MCF 10A (cell line): ENCODE measurements around the gene WDR27. TPM values are rescaled to one million over a fixed set of nuclear protein-coding genes. Genes with fewer than 3 reads are reported as not detected.

Source experiments
- BruUV-seq: library from RNA; stranded (reverse); fragments of 400-500 nt; replicated peaks from 2 replicates; lab custom pipeline; 2021; lab: Mats Ljungman, UMichigan
- CTCF ChIA-PET: fragments of 300-600 bp; sonication (Branson Sonifier 250); formaldehyde crosslinking; extraction: SDS; loops from one replicate; lab custom pipeline; 2021; ENCODE audit warnings: antibody characterized with exemption, inconsistent platforms; lab: Yijun Ruan, JAX
- POLR2A ChIA-PET: fragments of 300-600, 350-650 bp; sonication (Branson Sonifier 250); formaldehyde crosslinking; extraction: SDS; loops from one replicate; lab custom pipeline; 2020; ENCODE audit warnings: antibody characterized with exemption, inconsistent platforms; lab: Yijun Ruan, JAX
- DNase-seq: peaks from one replicate; pipeline ENCODE4 v3.0.0-alpha.2; 2018; ENCODE audit not compliant: unreplicated experiment
- H3K27ac Mint-ChIP-seq: one replicate; pipeline ENCODE4 v1.8.0; 2022; ENCODE audit warnings: mild to moderate bottlenecking, low read depth, mixed read lengths; ENCODE audit not compliant: unreplicated experiment
- H3K27me3 Mint-ChIP-seq: one replicate; pipeline ENCODE4 v1.8.0; 2022; ENCODE audit warnings: mixed read lengths; ENCODE audit not compliant: insufficient read depth, unreplicated experiment
- H3K36me3 Mint-ChIP-seq: one replicate; pipeline ENCODE4 v1.8.0; 2022; ENCODE audit warnings: mild to moderate bottlenecking, moderate library complexity, mixed read lengths; ENCODE audit not compliant: insufficient read depth, unreplicated experiment
- H3K4me1 Mint-ChIP-seq: one replicate; pipeline ENCODE4 v1.8.0; 2022; ENCODE audit warnings: mixed read lengths; ENCODE audit not compliant: insufficient read depth, unreplicated experiment
- H3K4me3 Mint-ChIP-seq: one replicate; pipeline ENCODE4 v1.8.0; 2022; ENCODE audit warnings: mild to moderate bottlenecking, moderate library complexity, mixed read lengths; ENCODE audit not compliant: unreplicated experiment
- H3K9me3 Mint-ChIP-seq: one replicate; pipeline ENCODE4 v1.8.0; 2022; ENCODE audit warnings: mixed read lengths; ENCODE audit not compliant: unreplicated experiment
- CTCF ChIP-seq: fragments of 200-600 bp; IDR thresholded peaks from one replicate; pipeline ENCODE4 v1.8.0; 2022; ENCODE audit warnings: antibody characterized with exemption, mild to moderate bottlenecking; ENCODE audit not compliant: unreplicated experiment
- intact Hi-C: fragments of 100-400 bp; cut with micrococcal nuclease; formaldehyde crosslinking; loops from 2 replicates; pipeline ENCODE4 v1.14.1; 2022
- total RNA-seq: library from RNA; stranded (reverse); gene quantifications from 2 replicates; pipeline ENCODE4 v1.2.3, GENCODE V29; 2022

WDR27 gene
- total RNA-seq, 1 experiment from 2014 or later, result 80.6 TPM

GRCh38 chr6:169592558-169592957 lies 109.3 kb downstream of the WDR27 start:
- H3K27ac Mint-ChIP-seq, result no peak overlapping the region
- ChIA-PET CTCF (no interaction called here), POLR2A (no interaction called here)
- no peak for DNase-seq
- no peak for TF ChIP-seq CTCF
- no peaks in the 10 kb centered on the region for H3K9me3 Mint-ChIP-seq
- intact Hi-C loops, result no loop called here
- H3K36me3 Mint-ChIP-seq, result peaks cover 7% of the 10 kb centered on the region
- no TSS peak for BruUV-seq
- H3K4me1 Mint-ChIP-seq, result no peaks in the 10 kb centered on the region
- no peaks in the 10 kb centered on the region for H3K27me3 Mint-ChIP-seq
- no peak overlapping the region for H3K4me3 Mint-ChIP-seq

- Mint-ChIP-seq H3K9me3 (no peaks in the 10 kb centered on the region), H3K27ac (no peak overlapping the region), H3K36me3 (no peaks in the 10 kb centered on the region), H3K4me3 (no peak overlapping the region), H3K4me1 (no peaks in the 10 kb centered on the region), H3K27me3 (no peaks in the 10 kb centered on the region)
- CTCF ChIA-PET, result interaction anchor here (0.7 kb wide), 1 partner anchor 1460 kb away, joined by 4 read pairs; no protein-coding TSS in a partner anchor
- intact Hi-C loops, result no loop called here
- TF ChIP-seq CTCF, result no peak
- DNase-seq, result no peak
- no TSS peak for BruUV-seq
- POLR2A ChIA-PET, result no interaction called here
Measured at GRCh38 chr6:169591616-169592015, 110.2 kb downstream of the WDR27 start.

- no TSS peak for BruUV-seq
- Mint-ChIP-seq H3K36me3 (no peaks in the 10 kb centered on the region), H3K4me1 (no peaks in the 10 kb centered on the region), H3K27me3 (no peaks in the 10 kb centered on the region), H3K27ac (no peak overlapping the region), H3K4me3 (no peak overlapping the region), H3K9me3 (peaks cover 9% of the 10 kb centered on the region)
- intact Hi-C loops, result no loop called here
- no peak for DNase-seq
- no peak for TF ChIP-seq CTCF
- ChIA-PET POLR2A (no interaction called here), CTCF (no interaction called here)
Measured at GRCh38 chr6:169590376-169590939, 111.4 kb downstream of the WDR27 start.

GRCh38 chr6:169589699-169590257 lies 112.1 kb downstream of the WDR27 start:
- intact Hi-C loops, result no loop called here
- no peaks in the 10 kb centered on the region for H3K27me3 Mint-ChIP-seq
- H3K27ac Mint-ChIP-seq, result no peak overlapping the region
- H3K4me3 Mint-ChIP-seq, result no peak overlapping the region
- TF ChIP-seq CTCF, result no peak
- DNase-seq, result no peak
- ChIA-PET POLR2A (no interaction called here), CTCF (no interaction called here)
- H3K4me1 Mint-ChIP-seq, result no peaks in the 10 kb centered on the region
- peaks cover 11% of the 10 kb centered on the region for H3K9me3 Mint-ChIP-seq
- no TSS peak for BruUV-seq
- no peaks in the 10 kb centered on the region for H3K36me3 Mint-ChIP-seq
